Natural killer cell (primary cell): ENCODE data around the gene GDAP2. TPM values are rescaled to one million over a fixed set of nuclear protein-coding genes. Genes with fewer than 3 reads are reported as not detected.

ENCODE experiments used
- ATAC-seq, 3 donors: fragments of 150-1000 bp in 2 of 3; fragments of 200-7000 bp in 1 of 3; cut with Tn5 transposase; 1 replicate in 1 of 3; 2 replicates in 2 of 3; pipeline ENCODE4 v1.10.0; 2021; ENCODE audit warnings: mild to moderate bottlenecking in 2 of 3, moderate library complexity in 2 of 3
- DNase-seq, 2 donors: peaks; one replicate each; pipeline versions ENCODE4 v3.0.0 to v3.0.0-alpha.2; 2013 to 2021; ENCODE audit warnings: mixed read lengths in 1 of 2
- H3K27ac ChIP-seq: one replicate; pipeline ENCODE4 v1.5.1; 2013; ENCODE audit warnings: mild to moderate bottlenecking, low read length
- H3K27me3 ChIP-seq: one replicate; pipeline ENCODE4 v1.6.1; 2013; ENCODE audit warnings: low read length; ENCODE audit not compliant: control insufficient read depth, insufficient read depth
- H3K36me3 ChIP-seq: one replicate; pipeline ENCODE4 v1.6.1; 2013; ENCODE audit warnings: low read length; ENCODE audit not compliant: control insufficient read depth, insufficient read depth
- H3K4me1 ChIP-seq: one replicate; pipeline ENCODE4 v1.6.1; 2013; ENCODE audit warnings: low read length; ENCODE audit not compliant: control insufficient read depth, insufficient read depth
- H3K4me3 ChIP-seq: one replicate; pipeline ENCODE4 v1.5.1; 2013; ENCODE audit warnings: low read length
- H3K9me3 ChIP-seq: one replicate; pipeline ENCODE4 v1.6.1; 2013; ENCODE audit warnings: low read length; ENCODE audit not compliant: control insufficient read depth, insufficient read depth
- H3K27ac Mint-ChIP-seq, 2 donors: one replicate each; pipeline ENCODE4 v1.8.0; 2022; ENCODE audit warnings: mild to moderate bottlenecking in 2 of 2, mixed read lengths in 2 of 2, moderate library complexity in 1 of 2
- H3K27me3 Mint-ChIP-seq, 2 donors: one replicate each; pipeline ENCODE4 v1.8.0; 2022; ENCODE audit warnings: low read depth in 2 of 2, mixed read lengths in 2 of 2
- H3K36me3 Mint-ChIP-seq: one replicate; pipeline ENCODE4 v1.8.0; 2022; ENCODE audit warnings: mixed read lengths
- H3K4me1 Mint-ChIP-seq, 2 donors: one replicate each; pipeline ENCODE4 v1.8.0; 2022; ENCODE audit warnings: mixed read lengths in 2 of 2
- H3K4me3 Mint-ChIP-seq: one replicate; pipeline ENCODE4 v1.8.0; 2022; ENCODE audit warnings: mild to moderate bottlenecking, moderate library complexity, mixed read lengths
- H3K9me3 Mint-ChIP-seq, 2 donors: one replicate each; pipeline ENCODE4 v1.8.0; 2022; ENCODE audit warnings: mixed read lengths in 2 of 2
- WGBS: methylation state at CpG from one replicate; pipeline ENCODE4 v1.1.7; 2013; ENCODE audit warnings: missing lambda C conversion rate; ENCODE audit not compliant: insufficient coverage; 5-methylcytosine and 5-hydroxymethylcytosine counted together
- intact Hi-C: fragments of 100-400 bp; cut with micrococcal nuclease; formaldehyde crosslinking; loops from one replicate; pipeline ENCODE4 v1.14.2; 2022
- total RNA-seq, 4 donors: library from RNA; stranded (reverse); fragments of 120-200 nt in 1 of 4; gene quantifications; one replicate each; pipeline versions ENCODE4 v1.2.3 to v1.2.4, GENCODE V29; 2013 to 2022
- TF ChIP-seq, protein P1 (sequence below): fragments of 200-600 bp; IDR thresholded peaks from one replicate; pipeline ENCODE4 v1.8.0; 2022; ENCODE audit warnings: antibody characterized with exemption

Gene GDAP2
- total RNA-seq, 3 donors from 2014 or later (not counting 1 experiment from before 2014, with no cell fraction given), result 25.4 to 34.7 (median 27.7) TPM

DNA sequence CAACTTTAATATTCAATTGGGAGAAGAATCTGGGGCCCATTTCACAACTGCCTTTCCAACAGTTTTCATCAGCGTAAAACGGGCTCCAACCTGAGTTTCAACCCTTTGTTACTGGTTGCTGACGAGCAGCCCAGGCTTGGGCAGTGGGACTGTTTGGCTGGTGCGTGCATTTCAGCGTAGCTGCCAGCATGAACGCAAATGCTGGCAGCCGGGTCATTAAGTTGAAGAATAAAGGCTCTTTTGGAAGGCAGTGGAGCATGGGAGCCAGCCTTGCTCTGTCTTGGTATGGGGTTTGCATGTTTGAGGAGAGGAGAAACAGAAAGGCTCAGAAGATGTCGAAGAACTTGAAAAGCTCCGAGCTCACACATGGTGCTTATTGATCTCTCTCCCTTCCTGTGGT, 40.8 kb upstream of the GDAP2 start:
- TF ChIP-seq, protein P1, sequence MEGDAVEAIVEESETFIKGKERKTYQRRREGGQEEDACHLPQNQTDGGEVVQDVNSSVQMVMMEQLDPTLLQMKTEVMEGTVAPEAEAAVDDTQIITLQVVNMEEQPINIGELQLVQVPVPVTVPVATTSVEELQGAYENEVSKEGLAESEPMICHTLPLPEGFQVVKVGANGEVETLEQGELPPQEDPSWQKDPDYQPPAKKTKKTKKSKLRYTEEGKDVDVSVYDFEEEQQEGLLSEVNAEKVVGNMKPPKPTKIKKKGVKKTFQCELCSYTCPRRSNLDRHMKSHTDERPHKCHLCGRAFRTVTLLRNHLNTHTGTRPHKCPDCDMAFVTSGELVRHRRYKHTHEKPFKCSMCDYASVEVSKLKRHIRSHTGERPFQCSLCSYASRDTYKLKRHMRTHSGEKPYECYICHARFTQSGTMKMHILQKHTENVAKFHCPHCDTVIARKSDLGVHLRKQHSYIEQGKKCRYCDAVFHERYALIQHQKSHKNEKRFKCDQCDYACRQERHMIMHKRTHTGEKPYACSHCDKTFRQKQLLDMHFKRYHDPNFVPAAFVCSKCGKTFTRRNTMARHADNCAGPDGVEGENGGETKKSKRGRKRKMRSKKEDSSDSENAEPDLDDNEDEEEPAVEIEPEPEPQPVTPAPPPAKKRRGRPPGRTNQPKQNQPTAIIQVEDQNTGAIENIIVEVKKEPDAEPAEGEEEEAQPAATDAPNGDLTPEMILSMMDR, result no peak
- H3K36me3 Mint-ChIP-seq, result no peaks in the 10 kb centered on the region
- H3K9me3 ChIP-seq, result no peaks in the 10 kb centered on the region
- no peaks in the 10 kb centered on the region for H3K36me3 ChIP-seq
- no peaks in the 10 kb centered on the region for H3K9me3 Mint-ChIP-seq
- H3K4me1 Mint-ChIP-seq, result no peaks in the 10 kb centered on the region
- ATAC-seq (no peak), DNase-seq (no peak)
- no peak overlapping the region for H3K4me3 ChIP-seq
- no peaks in the 10 kb centered on the region for H3K4me1 ChIP-seq
- H3K27me3 Mint-ChIP-seq, result peaks cover 0 to 26% of the 10 kb centered on the region in 2 donors
- no peaks in the 10 kb centered on the region for H3K27me3 ChIP-seq
- intact Hi-C loops, result no loop called here
- no peak overlapping the region for H3K4me3 Mint-ChIP-seq
- no peak overlapping the region for H3K27ac Mint-ChIP-seq
- 96% methylated on average over 9 of the region's 9 CpGs for WGBS
- no peak overlapping the region for H3K27ac ChIP-seq

DNA sequence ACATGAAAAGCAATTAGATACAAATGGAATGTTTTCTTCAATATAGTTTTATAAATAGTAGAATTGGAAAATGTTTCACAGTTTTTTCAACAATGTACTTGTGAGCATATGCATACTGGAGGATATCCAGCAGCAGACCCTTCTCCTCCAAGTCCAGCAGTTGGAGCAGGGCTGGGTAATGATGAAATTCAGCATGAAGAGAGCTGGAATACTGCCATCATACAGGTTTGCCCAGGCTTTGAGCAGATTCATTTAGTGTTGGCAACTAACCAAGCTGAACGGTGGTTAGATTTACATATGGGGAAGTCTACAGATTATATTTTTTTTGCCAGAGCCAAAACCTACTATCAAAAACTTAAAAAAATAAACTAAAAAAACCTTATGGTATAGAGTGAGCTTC, 38.5 kb upstream of the GDAP2 start:
- H3K27ac ChIP-seq, result no peak overlapping the region
- intact Hi-C loops, result no loop called here
- no CpG with 5 or more reads among the region's 1 CpG for WGBS
- TF ChIP-seq, protein P1, result no peak
- no peaks in the 10 kb centered on the region for H3K4me1 ChIP-seq
- H3K27me3 ChIP-seq, result no peaks in the 10 kb centered on the region
- peaks cover 2% of the 10 kb centered on the region for H3K36me3 ChIP-seq
- H3K4me3 Mint-ChIP-seq, result no peak overlapping the region
- no peaks in the 10 kb centered on the region for H3K4me1 Mint-ChIP-seq
- H3K27ac Mint-ChIP-seq, result no peak overlapping the region
- no peak overlapping the region for H3K4me3 ChIP-seq
- H3K9me3 Mint-ChIP-seq, result no peaks in the 10 kb centered on the region
- no peaks in the 10 kb centered on the region for H3K36me3 Mint-ChIP-seq
- DNase-seq (no peak), ATAC-seq (no peak)
- peaks cover 0 to 18% of the 10 kb centered on the region in 2 donors for H3K27me3 Mint-ChIP-seq
- no peaks in the 10 kb centered on the region for H3K9me3 ChIP-seq

DNA sequence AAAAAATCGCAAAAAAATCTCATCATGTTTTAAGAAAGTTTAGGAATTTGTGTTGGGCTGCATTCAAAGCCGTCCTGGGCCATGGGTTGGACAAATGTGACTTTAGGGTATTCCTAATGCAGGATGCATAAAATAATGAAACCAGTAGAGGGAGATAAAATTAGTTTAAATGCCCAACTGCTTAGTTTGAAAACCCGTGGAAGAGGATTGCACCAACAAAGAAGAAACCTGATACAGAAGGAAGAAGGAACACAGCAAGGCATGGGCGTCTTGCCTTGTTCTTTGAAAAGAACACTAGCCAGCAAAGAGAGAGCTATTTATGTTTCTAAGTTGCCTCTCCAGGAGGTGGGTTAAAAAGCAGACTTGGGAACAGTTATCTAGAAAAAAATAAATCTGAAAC, 38.1 kb upstream of the GDAP2 start:
- intact Hi-C loops, result no loop called here
- no peak overlapping the region for H3K27ac Mint-ChIP-seq
- no peaks in the 10 kb centered on the region for H3K4me1 ChIP-seq
- DNase-seq (no peak), ATAC-seq (no peak)
- H3K36me3 Mint-ChIP-seq, result no peaks in the 10 kb centered on the region
- no peak overlapping the region for H3K27ac ChIP-seq
- H3K4me3 Mint-ChIP-seq, result no peak overlapping the region
- TF ChIP-seq, protein P1, result no peak
- H3K27me3 ChIP-seq, result no peaks in the 10 kb centered on the region
- peaks cover 2% of the 10 kb centered on the region for H3K36me3 ChIP-seq
- H3K4me1 Mint-ChIP-seq, result no peaks in the 10 kb centered on the region
- 70% methylated on average over 4 of the region's 4 CpGs for WGBS
- peaks cover 0 to 15% of the 10 kb centered on the region in 2 donors for H3K27me3 Mint-ChIP-seq
- H3K4me3 ChIP-seq, result no peak overlapping the region
- H3K9me3 Mint-ChIP-seq, result no peaks in the 10 kb centered on the region
- no peaks in the 10 kb centered on the region for H3K9me3 ChIP-seq

DNA sequence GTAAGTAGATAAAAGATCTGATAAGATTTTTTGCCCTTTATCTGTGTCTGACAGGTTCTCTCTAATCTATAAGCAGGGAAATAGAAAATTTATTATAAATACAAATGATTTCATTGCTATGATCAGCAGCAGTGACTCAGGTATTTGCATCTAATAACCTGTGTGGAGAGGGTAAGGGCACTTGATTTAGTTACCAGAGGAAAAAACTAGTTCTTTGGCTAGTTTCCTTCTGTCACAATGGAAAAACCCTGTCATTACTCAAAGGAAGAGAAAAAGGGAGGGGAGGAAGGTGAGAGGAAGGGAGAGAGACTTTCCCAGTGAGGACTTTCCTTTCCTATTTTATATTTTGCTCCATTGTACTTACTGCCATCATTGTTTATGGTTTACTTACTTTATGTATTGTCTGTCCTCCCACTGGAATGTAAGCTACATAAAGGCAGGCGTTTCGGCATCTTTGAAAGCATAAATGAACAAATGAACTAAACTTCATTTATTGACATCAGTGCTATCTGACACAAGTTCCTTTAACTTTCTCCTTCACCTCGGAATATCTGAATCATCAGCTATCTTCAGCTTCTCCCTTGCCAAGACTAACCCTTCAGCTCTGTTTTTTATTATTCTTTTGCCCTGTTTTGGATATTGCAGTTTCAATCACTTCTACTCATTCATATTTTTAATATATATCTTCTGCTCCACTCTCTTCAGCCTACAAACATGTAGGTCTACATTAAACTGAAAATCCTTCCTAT, 35.0 kb upstream of the GDAP2 start:
- Histone ChIP-seq H3K4me1 (no peaks in the 10 kb centered on the region), H3K9me3 (no peaks in the 10 kb centered on the region), H3K4me3 (no peak overlapping the region), H3K36me3 (peaks cover 16% of the 10 kb centered on the region), H3K27ac (no peak overlapping the region), H3K27me3 (no peaks in the 10 kb centered on the region)
- Mint-ChIP-seq H3K27me3 (no peaks in the 10 kb centered on the region), H3K27ac (no peak overlapping the region), H3K4me3 (no peak overlapping the region), H3K9me3 (no peaks in the 10 kb centered on the region), H3K36me3 (peaks cover 4% of the 10 kb centered on the region), H3K4me1 (no peaks in the 10 kb centered on the region)
- TF ChIP-seq, protein P1, result no peak
- DNase-seq, result no peak
- 97% methylated on average over 3 of the region's 3 CpGs for WGBS
- intact Hi-C loops, result no loop called here
- ATAC-seq, result no peak
